ENCODE data around the gene LRIT3. TPM values are rescaled to one million over a fixed set of nuclear protein-coding genes. Genes with fewer than 3 reads are reported as not detected.
"Not testable (repeated sequence)": the region's sequence is repeated elsewhere in the genome, so short reads cannot be mapped to it uniquely, and the experiment has no call there.

Gene LRIT3
- total RNA-seq, 4 donors from 2014 or later = 0.19 to 0.37 (median 0.28) TPM

GRCh38 chr4:109848501-109848900, 594 bp downstream of the LRIT3 start:
- TF ChIP-seq, protein P1, sequence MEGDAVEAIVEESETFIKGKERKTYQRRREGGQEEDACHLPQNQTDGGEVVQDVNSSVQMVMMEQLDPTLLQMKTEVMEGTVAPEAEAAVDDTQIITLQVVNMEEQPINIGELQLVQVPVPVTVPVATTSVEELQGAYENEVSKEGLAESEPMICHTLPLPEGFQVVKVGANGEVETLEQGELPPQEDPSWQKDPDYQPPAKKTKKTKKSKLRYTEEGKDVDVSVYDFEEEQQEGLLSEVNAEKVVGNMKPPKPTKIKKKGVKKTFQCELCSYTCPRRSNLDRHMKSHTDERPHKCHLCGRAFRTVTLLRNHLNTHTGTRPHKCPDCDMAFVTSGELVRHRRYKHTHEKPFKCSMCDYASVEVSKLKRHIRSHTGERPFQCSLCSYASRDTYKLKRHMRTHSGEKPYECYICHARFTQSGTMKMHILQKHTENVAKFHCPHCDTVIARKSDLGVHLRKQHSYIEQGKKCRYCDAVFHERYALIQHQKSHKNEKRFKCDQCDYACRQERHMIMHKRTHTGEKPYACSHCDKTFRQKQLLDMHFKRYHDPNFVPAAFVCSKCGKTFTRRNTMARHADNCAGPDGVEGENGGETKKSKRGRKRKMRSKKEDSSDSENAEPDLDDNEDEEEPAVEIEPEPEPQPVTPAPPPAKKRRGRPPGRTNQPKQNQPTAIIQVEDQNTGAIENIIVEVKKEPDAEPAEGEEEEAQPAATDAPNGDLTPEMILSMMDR (IDR thresholded peaks at IDR 0.05) = no peak
- ATAC-seq (ENCODE audit: low FRiP score) = no peak
- DNase-seq (ENCODE audit: low spot score) = no peak

GRCh38 chr4:109850601-109851000, 2.7 kb downstream of the LRIT3 start:
- TF ChIP-seq, protein P1 (IDR thresholded peaks at IDR 0.05) = no peak
- DNase-seq (ENCODE audit: low spot score) = no peak
- no peak for ATAC-seq (ENCODE audit: low FRiP score)

- not testable (repeated sequence) for DNase-seq (ENCODE audit: low spot score); ATAC-seq (ENCODE audit: low FRiP score)
Observed at GRCh38 chr4:109859426-109860300, 11.8 kb downstream of the LRIT3 start.

DNA sequence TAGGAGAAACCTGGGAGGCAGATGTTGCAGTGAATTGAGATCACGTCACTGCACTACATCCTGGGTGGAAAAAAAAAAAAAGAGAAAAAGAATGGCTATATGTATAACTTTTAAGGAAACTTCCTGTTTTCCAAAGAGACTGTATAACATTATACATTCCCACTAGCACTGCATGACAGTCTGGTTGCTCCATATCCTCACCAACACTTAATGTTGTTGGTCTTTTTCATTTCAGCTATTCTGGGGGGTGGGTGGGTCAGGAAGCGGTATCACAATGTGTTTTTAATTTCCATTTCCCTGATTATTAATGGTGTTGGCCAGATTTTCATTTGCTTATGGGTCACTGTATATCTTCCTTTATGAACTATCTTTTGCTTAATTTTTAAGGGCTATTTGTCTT, 13.4 kb downstream of the LRIT3 start:
- TF ChIP-seq, protein P1 (IDR thresholded peaks at IDR 0.05) = no peak
- DNase-seq (ENCODE audit: low spot score) (no peak), ATAC-seq (ENCODE audit: low FRiP score) (no peak)

GRCh38 chr4:109861916-109862511, 14.1 kb downstream of the LRIT3 start:
- TF ChIP-seq, protein P1 (IDR thresholded peaks at IDR 0.05) = no peak
- ATAC-seq (ENCODE audit: low FRiP score) = no peak
- no peak for DNase-seq (ENCODE audit: low spot score)

- ATAC-seq (ENCODE audit: low FRiP score) (no peak), DNase-seq (ENCODE audit: low spot score) (no peak)
- TF ChIP-seq, protein P1 (IDR thresholded peaks at IDR 0.05) = no peak
Observed at GRCh38 chr4:109864134-109864533, 16.2 kb downstream of the LRIT3 start.

DNA sequence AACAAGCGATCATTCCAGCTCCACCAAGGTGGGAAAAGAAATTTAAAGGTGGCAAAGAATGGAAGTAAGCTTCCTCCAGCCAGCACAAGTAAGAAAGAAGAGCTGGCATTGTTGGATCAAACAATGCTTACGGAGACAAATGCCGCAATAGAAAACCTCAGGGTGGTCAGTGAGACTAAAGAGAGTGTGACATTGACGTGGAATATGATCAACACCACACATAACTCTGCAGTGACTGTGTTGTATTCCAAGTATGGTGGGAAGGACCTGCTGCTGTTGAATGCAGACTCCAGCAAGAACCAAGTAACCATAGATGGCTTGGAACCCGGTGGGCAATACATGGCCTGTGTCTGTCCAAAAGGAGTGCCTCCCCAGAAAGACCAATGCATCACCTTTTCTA, 22.2 kb downstream of the LRIT3 start:
- DNase-seq (ENCODE audit: low spot score) (no peak), ATAC-seq (ENCODE audit: low FRiP score) (no peak)
- TF ChIP-seq, protein P1 (IDR thresholded peaks at IDR 0.05) = no peak
